HG02943 (cell line): ENCODE results near the gene KIF1A.
"Not testable (repeated sequence)": the region's sequence is repeated elsewhere in the genome, so short reads cannot be mapped to it uniquely, and the experiment has no call there.

Experiments used
- ATAC-seq: cut with Tn5 transposase; IDR thresholded peaks from one replicate; pipeline ENCODE4 v1.9.1; 2021; ENCODE audit warnings: mild to moderate bottlenecking, low read depth, moderate library complexity; ENCODE audit not compliant: unreplicated experiment

The KIF1A gene

DNA sequence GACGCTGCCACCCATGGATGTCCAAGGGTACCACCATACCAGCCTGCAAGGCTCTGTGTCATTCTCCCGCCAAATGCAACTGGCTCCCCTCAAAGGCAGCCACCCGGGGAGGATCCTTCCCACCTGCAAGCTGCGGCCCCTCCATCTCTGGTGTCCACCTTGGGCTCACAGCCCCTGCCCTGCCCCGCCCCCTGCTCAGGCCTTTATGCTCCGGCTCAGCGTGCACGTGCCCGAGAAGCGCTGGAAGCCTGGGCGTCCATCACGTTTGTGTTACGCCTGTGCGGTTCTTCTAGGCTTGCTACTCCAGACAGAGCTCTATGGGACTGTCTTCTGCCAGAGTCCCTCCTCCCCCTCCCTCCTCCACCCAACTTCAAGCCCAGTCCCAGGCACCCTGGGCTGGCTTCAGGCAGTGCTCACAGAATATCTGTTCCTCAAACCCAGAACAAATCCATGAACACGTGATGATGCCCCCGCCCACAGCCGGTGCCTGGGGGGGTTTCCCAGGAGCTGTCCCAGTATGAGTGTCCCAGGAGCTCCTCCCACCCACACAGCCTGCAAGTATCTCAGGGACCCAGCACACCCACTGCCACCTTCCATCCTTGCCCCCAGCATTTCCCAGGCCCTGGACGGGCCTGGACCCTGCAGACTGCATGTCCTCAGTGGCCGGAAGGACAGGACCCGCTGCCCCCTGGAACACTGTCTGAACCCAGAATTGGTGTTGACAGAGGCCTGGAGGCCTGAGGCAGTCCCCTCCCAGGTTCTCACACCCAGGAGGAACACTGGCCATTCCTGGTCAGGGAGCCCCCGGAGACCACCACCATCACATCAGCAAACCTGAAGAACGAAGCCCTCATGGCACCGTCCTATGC, 30.3 kb downstream of the KIF1A start:
- ATAC-seq, result no peak

DNA sequence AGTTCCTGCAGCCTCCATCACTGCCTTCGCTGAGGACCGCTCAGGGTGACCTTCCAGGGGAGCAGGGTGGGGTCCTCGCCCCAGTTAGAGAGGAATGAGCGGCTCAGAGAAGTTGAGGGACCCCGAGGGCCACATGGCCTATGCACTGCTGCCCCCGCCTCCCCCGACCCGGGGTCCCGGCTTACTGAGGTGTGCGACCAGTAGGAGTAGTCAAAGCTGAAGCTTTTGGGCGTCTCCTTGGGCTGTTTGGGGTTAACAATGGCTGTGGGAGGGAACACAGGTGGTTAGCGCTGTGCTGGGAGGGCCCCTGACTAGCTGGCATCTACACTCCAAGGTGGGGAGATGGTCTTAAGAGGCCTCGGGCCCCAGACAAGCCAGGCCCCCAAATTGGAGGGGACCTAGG, 31.0 kb downstream of the KIF1A start:
- ATAC-seq, result no peak

DNA sequence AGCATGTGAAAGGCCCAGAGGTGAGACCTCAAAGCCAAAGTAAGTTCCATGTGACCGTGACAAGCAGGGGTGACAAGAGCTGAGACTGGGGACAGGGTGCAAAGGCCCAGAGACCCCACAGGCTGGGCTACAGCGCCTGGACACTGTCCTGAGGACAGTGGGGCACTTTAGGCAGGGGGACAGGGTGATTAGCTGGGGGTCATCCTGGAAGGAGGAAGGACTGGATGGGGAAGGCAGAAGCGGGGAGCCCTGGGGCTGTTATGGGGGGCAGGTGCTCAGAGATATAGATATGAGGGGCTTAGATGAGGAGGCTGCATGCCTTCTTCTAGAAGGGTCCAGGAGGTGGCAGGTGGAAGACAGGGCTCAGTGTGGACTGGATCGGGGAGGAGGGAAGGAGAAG, 31.5 kb downstream of the KIF1A start:
- ATAC-seq, result no peak

DNA sequence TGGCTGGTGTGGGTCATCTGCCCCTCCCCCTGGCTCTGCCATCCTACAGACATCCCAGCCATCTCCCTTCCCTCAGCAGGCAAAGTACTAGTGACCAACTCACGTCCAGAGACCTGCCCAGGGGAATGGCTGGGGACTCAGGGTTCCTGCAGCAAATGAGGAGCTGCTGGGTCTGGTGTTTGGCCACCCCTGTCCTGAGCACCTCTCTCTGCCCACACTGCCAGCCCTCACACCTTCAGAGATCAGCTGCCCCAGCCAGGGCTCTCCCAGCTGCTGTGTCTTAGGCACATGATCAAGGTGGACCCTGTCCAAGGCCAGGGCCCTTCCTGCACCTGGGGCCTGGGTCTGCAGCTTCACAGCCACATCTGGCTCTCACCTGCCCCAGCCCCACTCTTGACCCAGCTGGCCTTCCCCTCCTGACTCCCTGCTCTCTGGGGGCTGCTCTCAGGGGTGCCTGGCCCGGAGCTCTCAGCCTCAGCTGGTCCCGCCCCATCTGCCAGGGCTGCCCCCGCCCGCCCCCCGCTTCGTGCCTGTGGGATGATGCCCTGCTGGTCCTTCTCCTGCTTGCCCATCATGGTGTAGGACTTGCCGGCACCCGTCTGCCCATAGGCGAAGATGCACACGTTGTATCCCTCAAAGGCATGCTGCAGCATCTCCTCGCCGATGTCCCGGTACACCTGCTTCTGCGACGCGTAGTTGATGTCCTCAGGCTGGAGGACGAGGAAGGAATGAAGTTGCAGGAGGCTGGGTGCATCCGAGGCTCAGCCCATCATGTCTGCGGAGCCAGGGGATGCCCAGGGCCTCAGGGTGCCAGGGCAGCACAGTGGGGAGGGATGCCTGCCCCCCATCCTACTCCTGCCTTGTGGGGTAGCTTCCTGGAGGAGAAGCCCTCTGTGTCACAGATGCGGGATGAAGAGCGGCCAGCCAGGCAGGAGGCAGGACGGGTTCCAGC, 32.2 kb downstream of the KIF1A start:
- no peak for ATAC-seq

DNA sequence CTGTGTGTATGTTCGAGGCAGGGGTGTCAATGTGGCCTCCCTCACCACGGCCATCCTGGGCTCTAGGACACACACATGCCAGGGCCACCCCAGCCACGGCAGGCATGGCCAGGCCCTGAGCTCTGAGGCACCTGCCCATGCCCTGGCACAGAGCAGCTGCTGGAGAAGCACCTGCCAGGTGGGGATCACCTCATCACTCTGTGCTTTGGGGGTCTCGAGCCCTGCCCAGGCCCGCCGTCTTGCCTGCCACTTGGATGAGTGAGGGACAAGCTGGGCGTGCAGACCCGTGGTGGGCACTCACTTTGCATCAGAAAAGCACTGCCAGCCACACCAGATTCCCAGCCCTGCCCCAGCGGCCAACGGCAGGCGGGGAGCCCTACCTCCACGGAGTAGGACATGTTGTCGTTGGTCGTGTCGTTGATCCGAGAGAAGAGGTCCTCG, 33.1 kb downstream of the KIF1A start:
- ATAC-seq, result no peak

DNA sequence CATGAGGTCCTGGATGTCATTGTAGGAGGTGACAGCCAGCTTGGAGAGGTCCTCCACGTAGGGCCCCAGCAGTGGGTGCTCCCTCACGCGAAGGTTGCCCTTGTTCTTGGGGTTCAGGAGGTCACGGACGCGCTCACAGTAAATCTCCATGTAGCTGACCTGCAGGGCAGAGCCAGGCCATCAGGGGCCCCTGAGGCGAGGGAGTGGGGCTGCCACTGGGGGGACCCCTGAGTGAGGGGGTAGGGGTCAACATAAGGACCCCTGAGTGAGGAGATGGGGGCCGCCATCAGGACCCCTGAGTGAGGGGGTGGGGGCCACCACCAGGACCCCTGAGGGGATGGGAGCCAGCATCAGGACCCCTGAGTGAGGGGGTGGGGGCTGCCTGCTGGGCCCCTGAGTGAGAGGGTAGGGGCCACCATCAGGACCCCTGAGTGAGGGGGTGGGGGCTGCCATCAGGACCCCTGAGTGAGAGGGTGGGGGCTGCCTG, 33.6 kb downstream of the KIF1A start:
- no peak for ATAC-seq

DNA sequence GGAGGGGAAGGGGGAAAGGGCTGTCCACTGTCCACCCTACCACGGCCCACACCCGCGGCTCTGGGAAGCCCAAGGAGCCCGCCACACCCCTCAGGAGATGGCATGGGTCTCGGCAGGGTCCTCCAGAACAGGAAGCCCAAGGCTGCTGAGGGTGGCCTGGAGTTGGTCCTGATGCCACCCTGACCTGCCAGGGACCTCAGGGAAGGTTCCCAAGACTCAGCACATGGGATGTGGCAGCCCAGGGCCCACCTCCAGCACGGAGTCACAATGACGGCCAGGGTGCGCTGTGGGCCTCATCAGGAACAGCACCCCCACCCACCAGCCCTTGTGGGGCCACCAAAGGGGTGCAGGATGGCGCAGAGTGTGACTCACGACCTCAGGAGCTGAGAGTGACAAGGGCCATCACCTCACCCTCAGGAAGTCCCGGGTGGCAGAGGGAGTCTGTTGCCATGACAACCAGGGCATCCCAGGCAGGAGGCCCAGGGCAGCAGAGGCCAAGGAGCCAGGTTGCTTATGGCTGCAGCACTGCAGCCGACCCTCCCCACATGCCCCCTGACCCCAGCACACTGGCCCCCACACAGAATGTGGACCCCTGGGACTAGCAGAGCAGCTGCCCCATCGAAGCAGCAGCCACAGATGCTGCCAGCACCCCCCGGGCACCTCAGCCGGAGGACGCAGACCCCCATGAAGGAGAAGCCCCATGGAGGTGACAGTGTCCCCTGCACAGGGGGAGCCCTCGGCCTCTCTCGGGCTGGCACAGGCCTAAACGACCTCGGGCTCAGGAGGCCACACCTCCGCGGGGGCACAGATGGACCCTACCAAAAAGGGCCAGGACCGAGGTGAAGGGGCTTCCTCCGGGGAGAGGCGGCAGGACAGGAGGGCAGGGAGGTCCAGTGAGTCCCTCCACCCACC, 34.3 kb downstream of the KIF1A start:
- ATAC-seq, result no peak

DNA sequence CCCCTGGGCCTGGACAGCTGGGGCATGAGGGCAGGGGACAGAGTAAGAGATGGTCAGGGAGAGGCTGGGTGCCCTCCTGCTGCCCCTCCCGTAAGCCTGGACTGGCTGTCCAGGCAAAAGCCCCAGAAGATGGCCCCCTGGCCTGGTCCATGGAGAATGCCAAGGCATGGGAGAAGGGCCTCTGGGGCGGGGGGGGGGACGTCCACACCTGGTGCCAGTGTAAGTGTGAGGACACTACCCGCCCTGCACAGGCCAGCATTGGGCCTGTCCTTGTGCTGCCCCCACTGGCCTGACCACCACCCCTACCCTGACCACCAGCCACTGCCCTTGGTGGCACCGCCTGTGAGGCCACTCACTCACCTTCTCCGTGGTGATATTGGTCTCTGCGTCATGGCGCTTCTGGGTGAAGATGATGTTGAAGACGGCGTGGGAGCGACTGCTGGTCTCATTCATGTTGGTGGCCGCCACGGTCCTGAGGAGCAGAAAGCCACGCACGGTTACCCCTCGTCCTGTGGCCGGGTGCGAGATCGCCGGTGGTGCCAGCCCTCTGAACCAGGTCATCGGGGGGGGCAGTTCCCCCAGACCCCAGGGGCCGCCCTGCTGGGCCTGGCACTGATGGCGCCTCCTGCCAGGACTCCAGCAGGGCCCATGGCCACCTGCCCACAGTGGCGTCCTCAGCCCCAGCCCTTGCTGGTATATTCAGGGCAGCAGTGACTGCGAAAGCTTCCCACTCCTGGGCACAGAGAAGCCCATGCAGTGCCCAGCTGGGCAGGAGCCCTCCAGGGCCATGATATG, 35.2 kb downstream of the KIF1A start:
- no peak for ATAC-seq

DNA sequence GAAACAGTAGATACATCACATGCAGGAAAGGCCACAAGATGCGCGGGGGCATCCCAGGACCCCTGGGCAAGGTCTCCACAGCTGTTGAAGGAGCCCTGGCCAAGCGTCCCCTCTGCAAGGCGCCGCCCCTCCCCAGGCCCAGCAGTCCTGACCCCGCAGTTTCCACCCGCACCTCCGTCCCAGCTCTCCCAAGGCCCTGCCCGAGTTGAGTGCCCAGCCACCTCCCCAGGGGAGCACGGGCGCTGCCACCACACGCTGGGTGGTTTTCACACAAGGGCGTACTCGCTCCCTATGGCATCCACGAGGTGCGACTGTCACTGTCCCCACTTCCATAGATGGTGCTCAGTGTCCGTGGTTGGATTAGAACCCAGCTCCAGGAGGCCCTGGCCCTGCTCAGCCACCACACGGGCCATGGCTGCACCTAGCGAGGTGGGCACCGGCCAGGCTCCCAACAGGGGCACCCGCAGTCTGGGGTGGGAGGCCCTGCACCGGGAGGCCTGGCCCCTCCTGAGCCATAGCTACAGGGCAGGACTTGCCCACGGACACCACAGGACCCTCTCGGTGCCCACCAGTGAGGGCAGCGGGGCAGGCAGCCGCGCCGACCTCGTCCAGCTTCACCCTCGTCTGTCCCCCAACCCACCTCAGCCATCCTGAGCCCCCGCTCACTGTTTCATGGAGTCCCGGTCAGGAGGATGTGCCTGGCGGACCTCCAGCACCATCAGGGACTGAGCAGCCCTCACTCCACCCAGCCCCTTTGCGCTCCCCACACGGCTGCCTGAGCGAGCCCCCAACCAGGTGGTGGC, 36.0 kb downstream of the KIF1A start:
- no peak for ATAC-seq

DNA sequence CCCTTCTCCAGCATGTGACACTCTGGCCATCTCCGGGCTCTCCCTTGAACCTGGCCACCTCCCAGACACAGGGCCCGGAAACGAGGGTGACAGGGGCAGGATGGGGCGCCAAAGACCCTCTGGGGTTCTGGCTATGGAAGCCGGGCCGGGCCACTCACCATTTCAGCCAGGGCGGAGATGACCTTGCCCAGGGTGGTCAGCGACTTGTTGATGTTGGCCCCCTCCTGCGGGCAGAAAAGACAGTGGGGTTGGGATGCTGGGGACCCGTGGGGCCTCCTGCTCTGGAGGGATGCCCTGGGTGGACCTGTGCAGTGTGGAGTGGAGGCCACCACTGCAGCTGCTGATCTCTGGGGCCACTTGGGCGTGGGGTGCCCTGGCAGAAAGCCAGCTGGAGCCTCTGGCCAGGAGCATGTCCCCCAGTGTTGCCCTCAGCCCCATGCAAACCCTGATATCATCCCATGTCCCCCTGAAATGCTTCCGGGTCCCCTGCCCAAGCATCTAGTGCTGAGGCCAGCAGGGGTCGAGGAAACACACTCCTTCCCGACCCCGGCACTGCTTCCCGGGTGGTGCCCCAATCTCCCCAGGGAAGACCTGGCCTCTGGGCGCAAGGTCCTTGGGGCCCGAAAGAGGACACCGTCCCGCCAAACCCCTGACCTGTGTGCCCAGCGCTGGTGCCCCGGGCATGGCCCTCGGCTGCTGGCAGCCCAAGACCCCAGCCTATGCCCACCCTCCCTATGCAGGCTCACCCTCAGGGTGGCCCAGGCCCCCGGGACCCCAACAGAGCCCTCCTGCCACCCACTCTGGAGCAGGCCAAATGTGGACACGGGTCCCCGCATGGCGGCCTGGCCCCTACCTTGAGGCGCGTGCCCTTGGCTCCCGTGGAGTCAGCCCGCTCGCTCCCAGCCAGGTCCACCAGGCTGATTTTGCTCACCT, 36.9 kb downstream of the KIF1A start:
- no peak for ATAC-seq

DNA sequence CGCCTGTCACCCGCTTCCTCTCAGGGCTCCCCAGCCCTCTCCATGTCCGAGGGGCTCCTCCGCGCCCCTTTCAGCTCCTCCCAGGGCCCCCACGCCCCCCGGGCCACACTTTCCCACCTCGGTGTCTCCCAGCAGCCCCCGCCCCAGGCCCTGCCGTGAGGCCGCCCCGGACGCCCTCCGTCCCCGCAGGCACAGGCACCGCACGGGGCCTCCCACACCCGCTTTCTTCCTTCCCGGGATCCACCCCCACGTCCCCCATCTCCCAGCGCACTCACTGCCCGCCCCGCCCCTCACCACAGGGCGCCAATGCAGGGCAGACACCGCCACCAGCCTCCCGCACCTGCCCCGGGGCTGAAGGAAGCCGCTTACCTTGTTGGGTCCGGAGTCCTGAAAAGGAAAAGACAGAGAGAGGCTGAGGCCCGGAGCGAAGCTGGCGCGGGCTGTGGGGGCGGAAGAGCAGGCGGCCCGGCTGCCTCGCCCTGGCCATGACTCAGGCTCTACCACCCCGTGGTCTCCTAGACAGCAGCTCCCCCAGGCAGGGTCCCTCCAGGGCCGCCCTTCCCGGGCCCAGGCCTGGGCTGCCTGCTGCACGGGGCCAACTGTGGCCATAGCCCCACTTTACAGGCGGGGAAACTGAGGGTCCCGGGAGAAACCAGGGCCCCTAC, 37.7 kb downstream of the KIF1A start:
- no peak for ATAC-seq

DNA sequence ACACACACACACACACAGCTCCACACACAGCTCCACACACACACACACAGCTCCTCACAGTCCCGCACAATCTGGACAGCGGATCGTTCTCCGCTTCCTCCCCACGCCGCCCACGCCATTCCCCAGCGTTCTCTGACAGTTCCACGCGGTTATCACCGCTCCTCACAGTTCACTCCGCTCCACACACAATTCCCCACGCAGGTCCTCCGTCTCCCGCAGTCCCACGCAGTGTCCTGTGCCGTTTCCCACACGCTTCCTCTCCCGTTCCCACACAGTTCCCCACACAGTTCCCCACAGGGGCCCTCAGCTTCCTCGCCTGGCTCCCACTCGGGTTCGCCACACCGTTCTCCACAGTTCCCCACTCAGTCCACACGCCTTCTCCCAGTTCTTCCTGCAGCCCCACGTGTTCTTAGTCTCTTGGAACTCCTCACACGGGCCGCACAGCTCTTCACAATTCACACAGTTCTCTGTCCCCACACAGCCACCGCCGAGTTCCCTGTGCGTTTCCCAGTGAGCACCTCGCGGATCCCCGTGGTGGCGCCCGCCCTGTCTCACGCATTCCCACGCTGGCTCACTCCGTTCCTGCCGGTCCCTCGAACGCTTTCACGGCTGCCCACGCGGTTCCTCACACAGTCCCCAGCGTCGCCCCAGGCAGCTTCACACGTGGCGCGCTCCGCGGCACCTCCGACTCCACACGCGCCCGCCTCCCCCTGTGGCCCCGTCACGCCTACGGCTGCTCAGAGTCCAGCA, 38.4 kb downstream of the KIF1A start:
- no peak for ATAC-seq

DNA sequence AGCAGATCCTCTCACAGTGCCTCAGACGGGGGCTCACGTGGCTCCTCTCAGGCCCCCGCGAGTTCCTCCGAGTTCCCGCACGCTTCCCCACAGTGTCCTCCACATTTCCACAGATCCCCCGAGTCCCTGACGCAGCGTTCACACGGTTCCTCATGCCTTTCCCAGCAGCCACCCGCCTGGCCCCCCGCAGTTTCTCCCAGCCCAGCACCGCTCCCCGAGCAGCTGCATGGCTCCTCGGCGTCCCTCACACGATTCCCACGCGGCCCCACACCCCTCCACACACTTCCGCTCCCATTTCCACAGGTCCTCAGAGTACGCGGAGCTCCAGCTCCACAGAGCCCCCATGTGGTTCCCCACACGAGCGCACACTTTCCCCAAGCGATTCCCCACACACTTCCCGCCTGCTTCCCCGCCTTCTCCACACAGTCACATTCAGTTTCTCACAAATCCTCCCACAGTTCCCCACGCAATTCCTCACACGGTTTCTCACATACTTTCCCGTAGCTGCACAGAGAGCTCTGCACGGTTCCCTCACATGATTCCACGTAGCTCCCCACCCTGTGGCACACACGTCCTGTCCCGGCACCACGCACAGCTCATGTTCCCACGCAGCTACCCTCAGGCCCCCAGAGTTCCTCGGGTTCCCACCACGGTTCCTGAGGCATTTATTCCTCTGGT, 39.9 kb downstream of the KIF1A start:
- no peak for ATAC-seq

DNA sequence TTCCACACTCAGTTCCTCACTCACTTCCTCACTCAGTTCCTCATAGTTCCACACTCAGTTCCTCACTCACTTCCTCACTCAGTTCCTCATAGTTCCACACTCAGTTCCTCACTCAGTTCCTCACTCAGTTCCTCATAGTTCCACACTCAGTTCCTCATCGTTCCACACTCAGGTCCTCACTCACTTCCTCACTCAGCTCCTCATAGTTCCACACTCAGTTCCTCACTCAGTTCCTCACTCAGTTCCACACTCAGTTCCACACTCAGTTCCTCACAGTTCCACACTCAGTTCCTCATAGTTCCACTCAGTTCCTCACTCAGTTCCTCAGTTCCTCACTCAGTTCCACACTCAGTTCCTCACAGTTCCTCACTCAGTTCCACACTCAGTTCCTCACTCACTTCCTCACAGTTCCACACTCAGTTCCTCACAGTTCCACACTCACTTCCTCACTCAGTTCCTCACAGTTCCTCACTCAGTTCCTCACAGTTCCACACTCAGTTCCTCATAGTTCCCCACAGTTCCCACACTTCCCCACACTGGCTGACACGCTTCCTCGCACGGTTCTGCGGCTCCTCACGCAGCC, 40.7 kb downstream of the KIF1A start:
- ATAC-seq, result not testable (repeated sequence)

DNA sequence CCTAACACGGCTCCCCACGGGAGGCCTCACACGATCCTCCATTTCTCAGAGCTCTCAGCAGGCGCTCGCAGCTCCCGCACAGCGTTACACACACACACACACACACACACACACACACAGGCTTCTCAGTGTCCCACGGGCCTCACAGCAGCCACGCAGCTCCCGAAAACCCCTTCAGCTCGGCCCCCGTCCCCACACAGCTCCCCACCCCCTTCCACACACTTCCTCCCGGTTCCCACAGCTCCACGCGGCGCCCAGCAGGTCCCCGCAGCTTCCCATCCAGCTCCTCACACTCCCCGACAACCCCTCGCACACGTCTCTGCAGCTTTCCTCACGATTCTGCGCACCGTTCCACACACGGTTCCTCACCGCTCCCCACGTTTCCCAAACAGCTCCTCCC, 41.6 kb downstream of the KIF1A start:
- no peak for ATAC-seq
